GM21737 (cell line): Measurements from ENCODE around the gene SNCA.

ENCODE experiments used
- ATAC-seq: cut with Tn5 transposase; IDR thresholded peaks from one replicate; pipeline ENCODE4 v1.9.1; 2021; ENCODE audit warnings: mild to moderate bottlenecking, moderate library complexity; ENCODE audit not compliant: unreplicated experiment

SNCA gene

DNA sequence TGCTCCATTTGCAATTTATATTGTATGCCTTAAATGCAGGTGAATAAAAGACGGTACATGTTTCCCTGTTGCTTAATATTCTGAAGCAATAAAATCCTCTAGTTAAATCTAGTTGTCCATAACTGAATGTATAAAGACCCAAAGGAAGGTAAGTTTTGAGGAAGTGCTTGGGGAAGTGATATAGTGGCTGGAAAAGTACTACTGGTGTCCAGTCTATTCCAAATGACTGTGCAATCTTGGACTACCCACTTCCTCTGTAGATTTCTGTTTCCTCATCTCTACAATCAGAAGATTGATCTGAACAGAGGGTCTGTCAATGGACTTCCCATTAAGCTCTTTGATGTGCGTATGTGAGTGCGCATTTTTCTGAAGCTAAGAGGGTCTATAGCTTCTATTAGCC lies 17.0 kb downstream of the SNCA start:
- ATAC-seq = no peak

DNA sequence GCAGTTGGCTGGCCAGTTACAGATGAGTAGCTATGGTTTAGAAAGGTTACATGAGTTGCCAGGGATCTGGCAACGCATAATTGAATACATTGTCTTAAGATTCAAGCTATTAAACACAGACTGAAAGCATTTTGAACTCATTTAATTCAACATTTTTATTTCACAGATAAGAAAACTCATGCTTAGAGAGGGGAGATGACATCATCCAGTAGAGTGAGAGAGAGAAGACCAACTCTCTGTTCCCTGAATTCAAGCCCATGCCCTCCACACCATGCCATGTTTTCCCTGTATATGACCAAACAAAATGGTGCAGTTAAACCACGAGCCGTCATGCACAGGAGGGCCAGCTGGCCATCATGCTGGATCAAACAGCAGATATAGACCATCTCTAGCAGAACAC lies 22.6 kb downstream of the SNCA start:
- ATAC-seq = no peak

DNA sequence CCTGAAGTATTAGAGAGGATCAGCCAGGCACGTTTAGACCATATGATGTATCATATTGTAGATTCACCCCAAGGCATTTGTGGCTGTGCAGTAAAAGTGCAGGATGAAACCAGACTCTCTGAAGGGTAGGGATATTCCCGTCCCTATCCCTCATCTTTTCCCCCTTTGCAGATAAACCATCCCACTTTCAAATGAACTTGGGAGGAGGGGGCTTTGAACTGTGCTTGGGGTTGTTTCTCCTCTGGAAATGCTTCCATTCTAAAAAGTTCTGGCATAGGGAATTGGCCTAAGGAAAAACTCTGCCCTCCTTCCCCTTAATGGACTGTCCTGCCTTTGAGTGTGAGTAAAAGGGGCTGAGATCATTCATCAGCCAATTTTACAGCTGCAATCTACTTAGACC lies 23.8 kb downstream of the SNCA start:
- no peak for ATAC-seq

DNA sequence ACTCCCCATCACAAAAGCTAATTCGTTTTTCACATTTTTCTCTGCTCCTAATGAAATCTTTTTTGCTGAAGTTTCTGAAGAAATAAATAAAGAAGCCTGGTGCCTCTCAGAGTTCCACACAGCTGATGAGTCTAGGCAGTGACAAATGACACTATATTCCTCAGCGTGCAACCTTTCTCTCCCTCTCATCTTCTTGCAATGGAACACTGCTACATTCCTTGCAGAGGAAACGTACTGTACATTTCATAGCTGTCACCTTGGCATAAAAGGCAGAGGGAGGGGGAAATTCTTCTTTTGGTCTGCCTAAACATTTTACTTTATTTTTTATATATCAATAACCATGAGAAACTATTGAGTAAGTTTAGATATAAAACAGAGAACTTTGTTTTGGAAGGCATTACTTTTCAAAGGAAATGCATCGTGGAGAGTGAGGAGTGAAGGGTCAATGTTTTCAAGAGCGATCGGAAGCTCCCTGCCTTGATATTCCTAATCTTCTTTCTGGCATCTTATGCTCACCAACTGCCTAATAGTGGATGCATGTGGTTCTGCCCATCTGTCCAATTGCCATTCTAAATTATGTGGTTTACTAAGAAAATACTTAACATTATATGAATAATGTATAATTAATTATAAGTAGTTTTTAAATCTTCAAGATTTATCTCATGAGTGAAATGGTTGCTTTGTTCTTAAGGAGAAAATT lies 29.4 kb downstream of the SNCA start:
- no peak for ATAC-seq

DNA sequence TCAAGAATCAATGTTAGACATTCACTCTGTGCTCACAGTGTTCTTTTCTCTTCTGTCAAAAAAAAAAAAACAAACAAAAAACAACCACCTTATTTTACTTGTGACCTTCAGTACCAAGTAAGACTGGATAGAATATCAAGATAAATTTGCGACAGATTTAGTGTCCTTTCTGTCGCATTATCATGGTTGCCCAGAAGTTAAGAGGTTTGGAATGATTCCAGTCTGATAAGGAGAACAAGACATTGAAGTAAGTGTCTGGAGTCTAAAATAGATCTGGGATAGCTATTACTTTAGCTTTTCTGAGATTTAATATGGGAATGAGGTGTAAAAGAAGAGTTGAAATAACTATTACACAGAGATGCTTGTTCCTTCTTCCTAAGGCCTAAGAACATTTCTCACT lies 31.7 kb downstream of the SNCA start:
- ATAC-seq = no peak

DNA sequence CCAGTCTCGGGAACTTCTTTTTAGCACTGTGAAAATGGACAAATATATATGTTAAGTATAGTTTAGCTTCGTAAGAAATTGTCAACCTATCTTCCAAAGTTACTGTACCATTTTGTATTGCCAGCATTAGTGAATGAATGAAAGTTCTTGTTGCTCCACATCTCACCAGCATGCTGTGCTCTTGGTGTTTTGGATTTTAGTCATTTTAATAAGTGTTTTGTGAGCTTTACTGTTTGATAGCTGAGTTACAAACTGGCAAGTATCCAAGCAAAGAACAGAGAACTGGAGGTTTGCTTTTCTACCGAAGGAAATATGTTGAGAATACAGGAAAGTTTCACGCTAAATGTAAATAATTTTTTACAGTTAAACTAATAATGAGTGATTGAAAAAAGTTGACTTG lies 33.0 kb downstream of the SNCA start:
- ATAC-seq = no peak

DNA sequence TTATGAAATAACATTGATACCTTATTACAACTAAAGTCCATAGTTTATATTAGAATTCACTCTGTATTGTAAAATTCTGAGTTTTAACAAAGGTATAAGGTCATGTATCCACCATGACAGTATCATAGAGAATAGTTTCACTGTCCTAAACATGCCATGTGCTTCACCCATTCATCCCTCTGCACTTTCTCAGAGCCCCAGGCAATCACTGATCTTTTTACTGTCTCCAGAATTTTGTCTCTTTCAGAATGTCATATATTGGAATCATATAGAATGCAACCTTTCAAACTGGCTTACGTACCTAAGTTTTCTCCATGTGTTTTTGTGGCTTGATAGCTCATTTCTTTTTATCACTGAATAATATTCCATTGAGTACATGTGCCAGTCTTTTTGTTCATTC lies 33.9 kb downstream of the SNCA start:
- ATAC-seq = no peak

DNA sequence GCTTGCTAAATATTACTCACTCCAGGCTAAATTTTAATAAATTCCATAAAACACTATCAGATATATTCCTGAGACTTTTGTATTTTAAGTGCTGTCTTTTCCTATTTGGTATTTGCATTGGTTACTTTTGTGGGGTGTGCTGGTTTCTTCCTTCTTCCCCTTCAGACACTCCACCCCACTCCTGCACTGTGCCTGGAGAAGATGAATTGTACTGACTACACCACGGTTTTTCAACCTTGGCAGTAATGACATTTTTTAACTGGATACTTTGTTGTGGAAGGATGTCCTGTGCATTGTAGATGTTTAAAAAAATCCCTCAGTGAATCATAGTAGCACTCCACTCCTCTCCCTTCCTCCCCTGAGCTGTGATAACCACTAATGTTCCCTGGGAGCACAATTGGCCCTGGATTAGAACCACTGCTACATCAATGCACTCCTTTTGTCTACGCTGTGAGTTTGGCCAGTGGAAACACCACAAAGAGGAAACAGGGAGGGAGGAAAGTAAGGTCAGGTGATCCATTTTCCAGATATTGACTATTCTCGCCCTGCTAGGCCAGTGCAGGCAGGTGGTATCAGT lies 36.3 kb downstream of the SNCA start:
- no peak for ATAC-seq

DNA sequence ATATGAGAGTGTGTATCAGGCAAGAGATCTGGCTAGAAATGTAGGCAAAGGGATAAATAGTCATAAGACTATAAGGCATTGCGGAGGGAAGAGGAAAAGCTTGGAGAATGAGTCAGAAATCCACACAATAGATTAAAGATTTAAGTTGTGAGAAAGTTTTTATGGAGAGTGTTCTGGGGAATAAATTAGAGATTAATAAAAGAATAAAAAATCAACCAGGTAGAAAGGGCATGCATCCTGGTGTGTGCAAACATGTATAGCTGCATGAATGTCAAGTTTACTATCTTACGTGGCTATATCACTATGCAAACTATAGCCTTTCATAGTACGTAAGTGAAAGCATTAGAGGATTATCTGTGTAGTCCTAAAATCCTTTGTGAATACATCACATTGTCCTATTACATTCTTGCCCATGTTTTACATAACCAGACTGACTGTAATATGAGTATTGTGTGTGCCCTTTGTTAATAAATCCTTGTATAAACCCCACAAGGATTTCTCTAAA lies 36.9 kb downstream of the SNCA start:
- no peak for ATAC-seq

DNA sequence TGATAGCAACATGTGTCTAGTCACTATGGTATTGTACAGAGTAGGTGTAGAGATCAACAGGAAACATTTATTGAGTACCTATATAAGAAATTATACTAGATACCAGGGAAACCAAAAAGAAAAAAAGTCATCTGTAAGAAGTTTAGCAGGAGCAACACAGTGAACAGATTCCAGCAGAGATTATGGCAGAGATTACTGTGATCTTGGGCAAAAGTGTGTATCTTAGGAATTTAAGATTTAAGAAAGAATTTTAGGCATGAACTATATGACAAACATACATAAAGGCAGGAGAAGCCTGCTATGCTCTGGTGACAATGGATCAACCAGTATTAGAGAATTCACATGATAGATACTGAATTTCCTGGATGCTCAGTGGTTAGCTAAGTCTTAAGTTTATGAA lies 37.9 kb downstream of the SNCA start:
- ATAC-seq = no peak

DNA sequence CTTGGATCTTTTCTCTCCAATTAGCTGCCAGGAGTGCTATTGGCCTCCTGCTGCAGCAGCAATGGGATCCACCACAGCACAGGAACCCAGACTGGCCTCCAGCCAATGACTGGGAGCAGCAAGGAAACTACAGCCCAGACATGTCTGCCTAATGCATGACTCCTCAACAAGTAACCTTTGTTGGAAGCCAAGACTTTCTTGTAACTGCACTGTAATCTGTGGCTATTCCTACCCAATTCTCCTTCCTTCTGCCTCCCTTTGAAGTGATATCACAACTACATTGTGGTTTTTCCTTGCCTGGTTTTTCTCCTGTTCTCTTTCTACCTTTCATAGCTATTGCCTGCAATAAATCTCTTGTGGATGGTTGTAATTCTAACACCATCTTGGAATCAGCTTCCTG lies 39.8 kb downstream of the SNCA start:
- ATAC-seq = no peak

DNA sequence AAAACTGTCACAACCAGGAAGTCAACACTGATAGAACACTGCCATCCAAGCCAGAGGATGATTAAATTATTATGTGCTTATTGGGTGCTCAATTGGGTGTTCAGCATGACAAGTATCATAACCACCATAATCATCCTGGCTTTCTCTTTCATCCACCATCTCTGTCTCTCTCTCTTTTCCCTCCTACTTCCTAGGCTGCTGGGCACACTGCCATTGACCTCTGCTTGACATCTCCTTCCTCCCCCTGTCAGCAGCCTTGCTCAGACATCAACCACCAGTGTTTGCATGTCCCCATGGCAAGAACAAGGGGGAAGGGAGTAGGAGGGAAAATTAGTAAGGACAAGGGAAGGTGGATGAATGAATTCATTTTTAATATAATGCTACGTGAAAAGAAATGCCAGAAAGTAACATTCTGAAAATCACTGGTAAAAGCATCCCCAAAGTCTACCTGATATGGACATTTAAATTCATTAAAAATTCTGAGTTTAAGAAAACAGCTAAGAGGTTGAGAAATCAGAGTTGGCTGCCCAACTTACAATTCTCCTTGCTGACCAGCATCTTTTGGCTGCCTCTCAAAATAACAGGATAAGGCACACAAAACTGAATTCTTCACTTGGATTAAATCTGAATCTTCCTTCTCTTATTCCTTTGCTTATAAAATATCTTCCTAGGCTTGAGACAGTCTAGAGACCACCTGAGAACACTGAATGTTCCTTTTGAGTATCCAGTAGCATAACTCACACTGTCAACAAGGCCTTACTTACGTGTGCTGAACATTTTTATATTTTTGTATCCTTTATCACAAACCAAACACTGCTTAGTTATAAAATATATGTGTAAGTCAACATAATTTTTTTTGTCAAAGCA lies 48.5 kb downstream of the SNCA start:
- no peak for ATAC-seq

DNA sequence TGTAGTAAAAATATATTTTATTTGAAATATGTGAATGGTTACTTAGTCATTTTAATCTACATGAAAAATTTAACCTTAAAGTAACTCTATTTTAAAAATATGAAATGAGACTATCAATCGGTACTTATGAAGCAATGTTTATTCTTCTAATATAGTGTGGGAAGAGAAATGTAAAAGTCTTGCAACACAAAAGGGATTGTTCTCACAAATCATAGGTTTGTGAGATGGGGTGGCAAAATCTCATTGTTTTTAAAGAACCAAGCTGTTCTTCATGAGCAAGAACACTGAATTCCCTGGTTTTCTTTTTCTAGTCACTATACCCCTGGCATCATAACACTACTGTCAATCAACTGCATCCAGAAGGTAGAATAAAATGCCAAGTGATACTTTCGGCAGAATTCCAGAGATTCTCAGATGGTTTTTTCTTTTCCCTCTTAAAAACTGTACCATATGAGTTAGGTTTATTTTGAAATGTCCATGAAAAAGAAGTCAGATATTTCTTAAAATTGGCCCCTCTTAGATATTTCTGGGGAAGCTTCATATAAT lies 52.2 kb downstream of the SNCA start:
- ATAC-seq = no peak

DNA sequence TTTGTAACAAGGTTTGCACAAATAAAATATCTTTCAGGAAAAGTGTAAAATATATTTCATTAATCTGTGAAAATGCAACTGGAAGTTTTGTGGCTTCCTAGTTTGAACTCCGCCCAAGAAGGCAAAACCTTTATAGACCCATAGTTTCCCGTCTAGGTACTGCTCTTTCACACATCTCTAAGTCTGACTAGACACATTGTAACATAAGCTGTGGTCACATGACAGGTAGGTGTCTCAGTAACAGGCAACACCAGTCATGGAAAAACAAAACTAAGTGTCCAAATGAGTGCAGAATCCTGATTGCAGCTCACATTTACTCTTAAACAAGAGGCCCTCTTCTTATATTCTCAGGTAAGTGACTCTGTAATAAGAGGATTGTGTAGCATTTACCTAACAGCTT lies 55.6 kb downstream of the SNCA start:
- ATAC-seq = no peak

DNA sequence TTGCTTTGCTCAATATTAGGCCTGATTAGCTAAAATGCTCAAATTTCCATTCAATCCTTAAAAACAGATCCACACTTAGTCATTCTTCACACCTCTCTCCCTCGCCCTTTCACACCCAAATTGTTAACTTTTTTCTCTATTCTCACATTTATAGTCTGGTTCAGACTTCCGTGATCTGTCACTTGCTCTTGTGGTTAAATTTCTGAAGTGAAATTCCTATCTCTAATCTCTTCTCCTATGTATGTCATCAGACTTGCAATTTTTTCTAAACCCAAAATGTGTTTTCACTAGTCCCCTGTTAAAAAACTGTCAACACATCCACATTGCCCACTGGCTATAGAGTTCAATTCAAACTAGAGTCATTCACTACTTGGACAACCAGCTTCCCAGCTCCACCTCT lies 63.2 kb downstream of the SNCA start:
- no peak for ATAC-seq

DNA sequence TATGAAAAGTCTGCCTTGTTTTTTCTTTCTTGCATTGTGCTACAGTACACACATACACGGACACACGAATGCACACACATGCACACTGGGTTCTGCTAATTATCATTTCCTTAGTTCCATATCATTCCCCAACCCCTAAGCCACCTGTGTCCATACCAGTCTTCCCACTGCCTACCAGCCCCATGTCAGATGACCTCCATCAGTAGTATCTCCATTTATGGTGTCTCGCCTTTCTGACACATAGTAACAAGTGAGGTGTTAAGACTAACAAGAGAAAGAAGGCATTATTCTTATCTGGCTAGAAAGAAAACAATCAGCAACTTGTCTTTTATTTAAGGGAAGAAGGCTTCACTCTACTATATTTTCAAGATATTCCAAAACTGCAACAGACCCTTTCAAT lies 67.1 kb downstream of the SNCA start:
- ATAC-seq = no peak

DNA sequence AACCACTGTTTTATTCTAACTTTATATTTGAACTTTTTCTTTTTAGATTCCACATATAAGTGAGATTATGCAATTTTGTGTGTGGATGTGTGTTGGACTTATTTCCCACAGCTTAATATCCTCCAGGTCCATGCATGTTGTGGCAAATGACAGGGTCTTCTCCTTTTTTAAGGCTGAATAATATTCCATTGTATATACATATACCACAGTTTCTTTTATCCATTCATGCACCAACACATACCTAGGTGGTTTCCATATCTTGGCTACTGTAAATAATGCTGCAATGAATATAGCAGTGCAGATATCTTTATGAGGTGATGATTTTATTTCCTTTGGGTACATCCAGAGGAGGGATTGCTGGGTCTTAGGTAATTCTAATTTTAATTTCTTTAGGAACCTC lies 69.0 kb downstream of the SNCA start:
- no peak for ATAC-seq

DNA sequence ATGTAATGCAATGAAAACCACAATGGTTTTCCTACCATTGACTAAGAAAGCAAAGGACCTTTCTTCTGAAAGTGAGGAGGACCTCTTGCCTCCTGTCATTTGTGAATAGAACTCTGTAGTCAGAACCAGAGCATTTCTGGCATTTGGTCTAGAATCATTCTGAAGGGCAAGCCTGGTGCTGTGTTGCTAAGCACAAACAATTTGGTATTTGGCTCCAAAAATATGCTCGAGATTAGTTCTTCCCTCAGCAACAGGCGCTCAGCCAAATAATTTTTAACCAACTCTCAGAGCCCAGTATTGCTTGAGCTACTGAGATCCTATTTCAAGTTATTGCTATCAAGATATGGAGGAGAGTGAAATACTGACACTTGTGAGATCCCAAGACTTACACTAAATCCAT lies 71.0 kb downstream of the SNCA start:
- ATAC-seq = no peak

DNA sequence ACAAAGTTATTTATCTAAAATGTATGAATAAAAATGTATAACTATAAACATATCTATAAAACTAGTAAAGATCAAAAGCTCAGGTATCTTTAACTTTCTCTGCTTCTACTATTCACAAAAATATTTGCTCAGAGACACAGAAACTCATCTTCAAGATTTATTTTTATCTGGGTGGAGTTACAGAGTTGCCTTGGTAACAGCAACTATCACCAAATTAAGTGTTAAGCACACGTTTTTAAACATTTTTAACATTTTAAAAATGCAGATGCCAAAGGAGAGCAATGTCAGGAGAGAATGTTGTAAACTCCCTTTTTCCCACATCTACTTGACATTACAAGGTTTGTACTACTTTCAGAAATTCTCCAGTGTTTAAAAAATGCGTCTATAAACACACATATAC lies 71.4 kb downstream of the SNCA start:
- no peak for ATAC-seq

DNA sequence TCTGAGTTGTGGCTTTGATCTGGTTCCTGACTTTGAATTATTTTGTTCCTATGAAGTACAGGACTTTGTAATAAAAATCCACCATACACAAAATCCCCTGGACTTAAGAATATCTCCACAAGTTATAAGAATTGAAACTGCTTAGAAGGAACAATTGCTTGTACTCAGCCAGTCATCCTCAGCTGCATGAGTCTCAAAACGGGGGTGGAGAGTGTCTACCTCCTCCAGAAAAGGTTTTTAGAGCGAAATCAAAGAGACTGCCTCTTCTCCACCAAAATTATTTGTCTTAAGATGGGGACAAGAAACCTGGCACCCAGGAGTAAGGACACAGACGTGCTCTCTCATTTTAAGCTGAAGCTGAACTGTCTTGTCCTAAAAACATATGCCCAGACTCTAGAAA lies 74.7 kb downstream of the SNCA start:
- no peak for ATAC-seq

DNA sequence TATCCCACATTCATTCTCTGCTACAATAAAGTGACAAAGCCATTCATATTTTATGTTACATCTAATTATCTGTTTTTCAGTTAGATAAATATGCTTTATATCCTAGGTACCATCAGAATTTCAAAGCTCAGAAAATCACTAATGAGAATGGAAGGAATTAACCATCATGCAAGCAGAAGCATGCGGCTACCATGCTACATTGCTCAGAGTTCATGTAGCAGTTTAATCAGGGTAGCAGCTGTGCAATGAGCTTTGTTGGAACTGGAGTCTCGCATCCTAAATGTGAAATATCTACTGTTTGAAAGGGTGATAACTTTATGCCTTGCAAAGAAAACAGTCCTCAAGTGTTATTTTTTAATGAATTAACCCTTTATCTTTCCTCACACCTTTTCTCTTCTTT lies 77.5 kb downstream of the SNCA start:
- no peak for ATAC-seq
